NOMO-1 treated with dmso at 0.1 percent for 144 hours (cell line): ENCODE measurements around the gene LRP5.
"Not testable (repeated sequence)": the region's sequence is repeated elsewhere in the genome, so short reads cannot be mapped to it uniquely, and the experiment has no call there.

ENCODE experiments used
- DNase-seq: peaks from one replicate; lab custom pipeline; 2025; ENCODE audit not compliant: unreplicated experiment; lab: John Stamatoyannopoulos, UW

LRP5 gene

DNA sequence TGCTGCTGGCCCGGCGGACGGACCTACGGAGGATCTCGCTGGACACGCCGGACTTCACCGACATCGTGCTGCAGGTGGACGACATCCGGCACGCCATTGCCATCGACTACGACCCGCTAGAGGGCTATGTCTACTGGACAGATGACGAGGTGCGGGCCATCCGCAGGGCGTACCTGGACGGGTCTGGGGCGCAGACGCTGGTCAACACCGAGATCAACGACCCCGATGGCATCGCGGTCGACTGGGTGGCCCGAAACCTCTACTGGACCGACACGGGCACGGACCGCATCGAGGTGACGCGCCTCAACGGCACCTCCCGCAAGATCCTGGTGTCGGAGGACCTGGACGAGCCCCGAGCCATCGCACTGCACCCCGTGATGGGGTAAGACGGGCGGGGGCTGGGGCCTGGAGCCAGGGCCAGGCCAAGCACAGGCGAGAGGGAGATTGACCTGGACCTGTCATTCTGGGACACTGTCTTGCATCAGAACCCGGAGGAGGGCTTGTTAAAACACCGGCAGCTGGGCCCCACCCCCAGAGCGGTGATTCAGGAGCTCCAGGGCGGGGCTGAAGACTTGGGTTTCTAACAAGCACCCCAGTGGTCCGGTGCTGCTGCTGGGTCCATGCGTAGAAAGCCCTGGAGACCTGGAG is 74.1 kb downstream of the LRP5 start:
- no peak for DNase-seq

DNA sequence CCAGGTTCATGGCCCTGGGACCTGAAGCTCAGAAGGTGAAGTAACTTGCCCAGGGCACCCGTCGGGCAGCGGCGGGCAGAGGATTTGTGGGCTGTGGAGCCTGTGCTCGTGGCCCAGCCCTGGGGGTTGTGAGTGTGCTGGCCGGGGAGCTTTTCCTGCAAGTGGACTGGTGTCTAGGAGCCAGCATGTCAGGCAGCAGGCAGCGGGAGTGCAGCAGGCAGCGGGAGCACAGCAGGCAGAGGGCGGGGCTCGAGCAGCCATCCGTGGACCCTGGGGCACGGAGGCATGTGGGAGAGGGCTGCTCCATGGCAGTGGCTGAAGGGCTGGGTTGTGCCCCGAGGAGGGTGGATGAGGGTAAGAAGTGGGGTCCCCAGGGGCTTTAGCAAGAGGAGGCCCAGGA is 75.4 kb downstream of the LRP5 start:
- DNase-seq, result no peak

DNA sequence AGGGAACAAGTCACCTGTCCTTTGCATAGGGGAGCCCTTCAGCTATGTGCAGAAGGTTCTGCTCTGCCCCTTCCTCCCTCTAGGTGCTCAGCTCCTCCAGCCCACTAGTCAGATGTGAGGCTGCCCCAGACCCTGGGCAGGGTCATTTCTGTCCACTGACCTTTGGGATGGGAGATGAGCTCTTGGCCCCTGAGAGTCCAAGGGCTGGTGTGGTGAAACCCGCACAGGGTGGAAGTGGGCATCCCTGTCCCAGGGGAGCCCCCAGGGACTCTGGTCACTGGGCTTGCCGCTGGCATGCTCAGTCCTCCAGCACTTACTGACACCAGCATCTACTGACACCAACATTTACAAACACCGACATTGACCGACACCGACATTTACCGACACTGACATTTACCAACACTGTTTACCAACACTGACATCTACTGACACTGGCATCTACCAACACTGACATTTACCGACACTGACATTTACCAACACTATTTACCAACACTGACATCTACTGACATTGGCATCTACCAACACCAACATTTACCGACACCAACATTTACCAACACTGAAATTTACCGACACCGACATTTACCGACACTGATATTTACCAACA is 76.3 kb downstream of the LRP5 start:
- no peak for DNase-seq

DNA sequence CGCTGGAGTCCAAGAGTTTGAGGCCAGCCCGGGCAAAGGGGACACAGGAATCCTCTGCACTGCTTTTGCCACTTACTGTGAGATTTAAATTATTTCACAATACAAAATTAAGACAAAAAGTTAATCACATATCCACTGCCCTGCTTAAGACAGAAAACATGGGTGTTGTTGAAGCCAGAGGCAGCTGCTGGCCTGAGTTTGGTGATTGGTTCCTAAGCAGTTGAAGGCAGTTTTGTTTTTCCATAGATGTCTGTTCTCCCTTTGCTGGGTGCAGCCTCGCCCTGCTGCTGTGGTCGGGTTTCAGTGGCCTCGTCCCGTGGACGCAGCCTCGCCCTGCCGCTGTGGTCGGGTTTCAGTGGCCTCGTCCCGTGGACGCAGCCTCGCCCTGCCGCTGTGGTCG is 77.9 kb downstream of the LRP5 start:
- DNase-seq, result no peak

DNA sequence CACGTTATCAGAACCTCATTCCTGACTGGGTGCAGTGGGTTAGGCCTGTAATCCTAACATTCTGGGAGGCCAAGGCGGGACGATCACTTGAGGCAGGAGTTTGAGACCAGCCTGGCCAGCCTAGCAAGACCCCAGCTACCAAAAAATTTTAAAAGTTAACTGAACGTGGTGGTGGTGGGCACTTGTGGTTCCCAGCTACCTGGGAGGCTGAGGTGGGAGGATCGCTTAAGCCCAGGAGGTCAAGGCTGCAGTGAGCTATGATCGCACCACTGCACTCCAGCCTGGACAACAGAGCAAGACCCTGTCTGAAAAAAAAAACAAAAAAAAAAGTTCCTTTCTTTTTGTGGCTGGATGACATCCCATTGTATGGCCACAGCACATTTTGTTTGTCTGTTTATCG is 80.4 kb downstream of the LRP5 start:
- DNase-seq, result no peak

DNA sequence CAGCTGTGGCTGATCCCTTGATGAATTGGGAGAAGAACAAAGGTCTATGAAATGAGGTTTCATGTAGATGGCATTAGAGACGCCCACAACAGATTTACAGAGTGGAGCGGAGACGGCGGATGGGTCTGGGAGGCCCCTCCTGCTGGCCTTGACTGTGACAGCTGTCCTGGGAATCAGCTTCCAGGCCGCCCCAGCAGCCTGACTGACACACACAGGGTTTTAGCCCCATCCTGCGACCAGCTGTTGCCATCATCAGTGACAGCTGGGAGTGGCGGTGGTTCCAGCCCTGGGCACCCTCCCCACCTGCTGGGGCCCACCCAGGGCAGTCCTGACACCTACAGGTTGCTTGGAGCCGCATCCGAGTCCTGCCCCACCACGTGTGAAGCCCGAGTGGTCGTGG is 84.1 kb downstream of the LRP5 start:
- no peak for DNase-seq

DNA sequence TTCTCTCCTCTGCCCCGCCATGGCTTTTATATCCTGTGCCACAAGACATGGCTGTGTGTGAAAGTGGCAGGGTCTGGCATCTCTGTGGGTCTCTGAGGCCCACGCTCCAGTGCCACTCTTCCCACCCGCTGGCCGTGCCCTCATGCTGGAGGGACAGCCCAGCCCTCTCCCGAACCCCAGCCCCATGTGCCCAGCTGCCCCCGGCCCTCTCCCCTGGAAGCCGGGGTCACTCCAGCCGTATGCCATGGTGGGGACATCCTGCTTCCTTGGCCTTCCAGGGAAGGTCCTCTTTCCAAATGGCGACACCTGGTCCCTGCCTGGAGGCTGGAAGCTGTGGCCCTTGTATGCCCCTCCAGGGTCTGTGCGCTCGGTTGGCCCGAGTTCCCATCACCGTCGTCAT is 84.9 kb downstream of the LRP5 start:
- no peak for DNase-seq

DNA sequence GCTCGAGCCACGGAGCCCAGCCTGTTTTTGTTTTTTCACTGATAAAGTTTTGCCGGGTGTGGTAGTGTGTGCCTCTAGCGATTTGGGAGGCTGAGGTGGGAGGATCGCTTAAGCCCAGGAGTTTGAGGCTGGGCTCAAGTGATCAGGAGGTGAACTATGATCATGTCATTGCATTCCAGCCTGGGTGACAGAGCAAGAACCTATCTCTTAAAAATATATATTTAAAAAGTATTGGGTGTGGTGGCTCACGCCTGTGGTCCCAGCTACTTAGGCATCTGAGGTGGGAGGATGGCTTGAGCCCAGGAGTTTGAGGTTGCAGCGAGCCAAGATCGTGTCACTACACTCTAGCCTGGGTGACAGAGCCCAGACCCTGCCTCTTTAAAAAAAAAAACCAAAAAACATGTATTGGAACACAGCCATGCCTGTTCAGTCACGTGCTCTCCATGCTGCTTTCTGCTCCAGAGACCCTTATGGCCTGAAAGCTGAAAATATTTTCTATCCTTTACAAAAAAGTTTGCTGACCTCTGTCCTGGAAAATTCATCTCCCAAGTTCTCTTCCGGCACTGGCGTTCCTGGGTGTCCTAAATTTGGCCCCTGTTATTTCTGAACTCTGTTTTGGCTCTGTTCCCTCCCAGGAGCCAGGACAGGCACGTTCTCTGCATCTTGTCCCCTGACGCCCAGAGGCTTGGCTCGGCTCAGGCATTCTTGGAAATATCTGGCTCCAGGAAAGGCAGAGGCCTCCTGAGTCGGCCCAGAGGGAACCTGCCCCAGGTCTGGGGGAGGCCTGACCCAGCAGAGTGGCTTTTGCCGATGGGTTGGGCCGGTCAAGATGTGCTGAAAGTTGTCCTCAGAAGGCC is 86.8 kb downstream of the LRP5 start:
- DNase-seq, result no peak

DNA sequence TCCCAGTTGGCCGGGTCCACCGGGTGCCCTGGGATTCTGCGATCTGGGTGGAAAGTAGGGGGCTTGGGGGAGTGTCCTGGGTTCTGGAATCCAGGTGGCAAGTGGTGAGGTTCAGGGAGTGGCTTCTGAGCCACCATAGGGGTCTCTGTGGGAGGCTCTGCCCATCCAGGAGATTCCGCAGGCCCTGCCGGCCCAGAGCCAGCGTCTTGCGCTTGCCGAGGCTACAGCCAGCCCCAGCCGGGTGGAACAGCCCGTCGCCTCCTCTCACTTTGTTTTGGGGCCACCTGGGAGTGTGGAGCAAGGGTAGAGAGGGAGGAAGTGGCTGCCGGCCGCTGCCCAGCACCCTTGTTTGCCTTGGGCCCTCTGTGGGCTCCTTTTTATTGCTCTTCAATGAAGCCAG is 87.5 kb downstream of the LRP5 start:
- no peak for DNase-seq

DNA sequence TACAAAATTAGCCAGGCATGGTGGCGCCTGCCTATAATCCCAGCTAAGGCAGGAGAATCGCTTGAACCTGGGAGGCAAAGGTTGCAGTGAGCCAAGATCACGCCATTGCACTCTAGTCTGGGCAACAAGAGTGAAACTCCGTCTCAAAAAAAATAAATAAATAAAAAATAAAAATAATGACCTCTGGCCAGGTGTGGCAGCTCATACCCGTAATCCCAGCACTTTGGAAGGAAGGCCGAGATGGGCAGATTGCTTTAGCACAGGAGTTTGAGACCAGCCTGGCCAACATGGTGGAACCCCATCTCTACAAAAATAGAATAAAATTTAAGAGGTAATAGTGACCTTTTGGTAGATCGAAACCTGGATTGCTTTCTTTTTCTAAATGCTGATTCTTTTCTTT is 88.2 kb downstream of the LRP5 start:
- not testable (repeated sequence) for DNase-seq

DNA sequence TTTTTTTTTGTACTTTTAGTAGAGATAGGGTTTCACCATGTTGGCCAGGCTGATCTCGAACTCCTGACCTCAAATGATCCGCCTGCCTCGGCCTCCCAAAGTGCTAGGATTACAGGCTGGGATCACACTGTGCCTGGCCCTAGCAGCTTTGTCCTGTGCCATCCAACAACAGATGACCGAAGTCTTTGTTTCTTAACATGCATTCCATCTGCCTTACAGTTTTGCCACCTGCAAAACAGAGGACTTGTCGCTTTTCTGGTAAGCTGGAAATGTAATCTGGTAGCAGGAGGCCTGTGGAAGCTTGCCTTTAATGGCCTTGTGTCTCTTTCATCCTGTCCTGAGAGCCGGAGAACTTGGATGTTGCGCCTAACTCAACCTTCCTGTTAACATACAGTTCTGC is 89.5 kb downstream of the LRP5 start:
- DNase-seq, result no peak

DNA sequence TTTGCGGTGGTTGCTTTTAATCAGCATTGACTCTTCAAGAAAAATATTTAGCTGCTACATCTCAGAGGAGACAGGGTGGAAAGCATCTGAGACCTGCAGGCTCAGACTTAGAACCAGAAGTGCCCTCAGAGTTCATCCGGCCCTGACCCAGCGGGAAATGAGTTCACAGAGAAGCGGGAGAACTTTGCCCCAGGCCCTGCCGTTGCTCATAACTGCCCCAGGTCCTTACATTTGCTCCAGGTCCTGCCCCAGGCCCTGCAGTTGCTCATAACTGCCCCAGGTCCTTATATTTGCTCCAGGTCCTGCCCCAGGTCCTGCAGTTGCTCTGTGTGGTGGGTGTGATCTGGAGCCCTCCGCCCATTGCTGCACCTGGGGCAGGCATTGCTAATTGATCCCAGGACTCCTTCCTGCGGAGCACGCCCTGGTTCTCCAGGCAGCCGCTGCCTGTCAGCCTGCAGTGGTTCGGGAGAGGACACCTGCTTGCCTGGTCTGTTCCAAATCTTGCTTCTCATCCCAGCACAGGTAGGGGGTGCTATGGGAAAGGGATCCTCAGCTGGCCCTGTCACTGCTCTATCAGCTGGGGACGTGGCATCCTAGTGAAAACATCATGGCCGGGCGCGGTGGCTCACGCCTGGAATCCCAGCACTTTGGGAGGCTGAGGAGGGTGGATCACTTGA is 90.1 kb downstream of the LRP5 start:
- DNase-seq, result no peak

DNA sequence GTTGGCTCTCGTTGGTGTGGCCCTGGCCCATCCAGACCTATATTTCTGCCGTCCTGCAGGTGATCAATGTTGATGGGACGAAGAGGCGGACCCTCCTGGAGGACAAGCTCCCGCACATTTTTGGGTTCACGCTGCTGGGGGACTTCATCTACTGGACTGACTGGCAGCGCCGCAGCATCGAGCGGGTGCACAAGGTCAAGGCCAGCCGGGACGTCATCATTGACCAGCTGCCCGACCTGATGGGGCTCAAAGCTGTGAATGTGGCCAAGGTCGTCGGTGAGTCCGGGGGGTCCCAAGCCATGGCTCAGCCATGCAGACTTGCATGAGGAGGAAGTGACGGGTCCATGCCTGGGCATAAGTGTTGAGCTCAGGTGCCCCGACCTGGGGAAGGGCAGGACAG is 91.0 kb downstream of the LRP5 start:
- no peak for DNase-seq

DNA sequence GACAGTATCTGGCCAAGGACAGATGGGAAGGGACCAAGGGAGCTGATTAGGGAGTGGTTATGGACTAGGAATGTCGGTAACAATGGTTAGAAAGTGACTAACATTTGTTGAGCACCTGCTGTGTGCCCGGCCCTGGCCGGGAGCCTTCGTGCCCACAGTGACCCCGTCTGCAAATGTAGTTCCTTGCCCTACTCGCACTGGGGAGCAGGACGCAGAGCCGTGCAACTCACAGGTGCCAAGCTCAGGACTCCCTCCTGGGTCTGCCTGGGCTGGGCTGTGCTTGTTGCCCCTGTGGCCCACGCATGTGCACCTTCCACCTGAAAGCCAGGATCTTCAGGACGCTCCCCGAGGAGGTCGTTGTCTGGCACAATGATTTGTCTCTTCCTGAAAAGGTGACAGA is 91.4 kb downstream of the LRP5 start:
- DNase-seq, result no peak

DNA sequence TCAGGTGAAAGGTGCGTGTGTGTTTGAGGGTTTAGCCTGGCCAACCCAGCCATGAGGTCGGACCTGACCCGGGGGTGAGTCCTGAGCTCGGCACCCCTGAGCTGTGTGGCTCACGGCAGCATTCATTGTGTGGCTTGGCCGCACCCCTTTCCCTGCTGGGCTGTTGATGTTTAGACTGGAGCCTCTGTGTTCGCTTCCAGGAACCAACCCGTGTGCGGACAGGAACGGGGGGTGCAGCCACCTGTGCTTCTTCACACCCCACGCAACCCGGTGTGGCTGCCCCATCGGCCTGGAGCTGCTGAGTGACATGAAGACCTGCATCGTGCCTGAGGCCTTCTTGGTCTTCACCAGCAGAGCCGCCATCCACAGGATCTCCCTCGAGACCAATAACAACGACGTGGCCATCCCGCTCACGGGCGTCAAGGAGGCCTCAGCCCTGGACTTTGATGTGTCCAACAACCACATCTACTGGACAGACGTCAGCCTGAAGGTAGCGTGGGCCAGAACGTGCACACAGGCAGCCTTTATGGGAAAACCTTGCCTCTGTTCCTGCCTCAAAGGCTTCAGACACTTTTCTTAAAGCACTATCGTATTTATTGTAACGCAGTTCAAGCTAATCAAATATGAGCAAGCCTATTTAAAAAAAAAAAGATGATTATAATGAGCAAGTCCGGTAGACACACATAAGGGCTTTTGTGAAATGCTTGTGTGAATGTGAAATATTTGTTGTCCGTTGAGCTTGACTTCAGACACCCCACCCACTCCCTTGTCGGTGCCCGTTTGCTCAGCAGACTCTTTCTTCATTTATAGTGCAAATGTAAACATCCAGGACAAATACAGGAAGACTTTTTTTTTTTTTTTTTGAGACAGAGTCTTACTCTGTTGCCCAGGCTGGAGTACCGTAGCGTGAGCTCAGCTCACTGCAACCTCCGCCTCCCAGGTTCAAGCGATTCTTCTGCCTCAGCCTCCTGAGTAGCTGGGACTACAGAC is 94.2 kb downstream of the LRP5 start:
- no peak for DNase-seq

DNA sequence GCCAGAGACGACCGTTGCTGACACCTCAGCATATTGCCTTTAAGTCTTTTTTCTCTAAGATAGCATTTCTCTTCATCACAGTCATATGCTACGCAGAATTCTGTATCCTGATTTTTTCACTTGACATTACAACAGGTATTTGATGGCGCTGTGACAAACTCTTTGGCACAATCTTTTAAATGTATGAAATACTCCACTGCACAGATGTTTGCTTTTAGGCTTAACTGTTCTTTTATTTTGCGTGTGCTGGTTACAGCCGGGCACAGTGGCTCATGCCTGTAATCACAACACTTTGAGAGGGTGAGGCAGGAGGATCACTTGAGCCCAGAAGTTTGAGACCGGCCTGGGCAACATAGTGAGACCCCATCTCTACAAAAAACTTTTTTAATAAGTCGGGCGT is 96.1 kb downstream of the LRP5 start:
- no peak for DNase-seq

DNA sequence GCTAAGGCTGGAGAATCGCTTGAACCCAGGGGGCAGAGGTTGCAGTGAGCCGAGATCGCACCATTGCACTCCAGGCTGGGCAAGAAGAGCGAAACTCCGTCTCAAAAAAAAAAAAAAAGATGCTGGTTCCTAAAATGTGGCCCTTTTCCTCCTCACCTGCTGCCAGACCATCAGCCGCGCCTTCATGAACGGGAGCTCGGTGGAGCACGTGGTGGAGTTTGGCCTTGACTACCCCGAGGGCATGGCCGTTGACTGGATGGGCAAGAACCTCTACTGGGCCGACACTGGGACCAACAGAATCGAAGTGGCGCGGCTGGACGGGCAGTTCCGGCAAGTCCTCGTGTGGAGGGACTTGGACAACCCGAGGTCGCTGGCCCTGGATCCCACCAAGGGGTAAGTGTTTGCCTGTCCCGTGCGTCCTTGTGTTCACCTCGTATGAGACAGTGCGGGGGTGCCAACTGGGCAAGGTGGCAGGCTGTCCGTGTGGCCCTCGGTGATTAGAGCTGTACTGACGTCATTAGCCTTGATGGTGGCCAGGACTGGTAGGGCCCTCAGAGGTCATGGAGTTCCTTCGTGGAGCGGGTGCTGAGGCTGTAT is 97.5 kb downstream of the LRP5 start:
- DNase-seq, result no peak

DNA sequence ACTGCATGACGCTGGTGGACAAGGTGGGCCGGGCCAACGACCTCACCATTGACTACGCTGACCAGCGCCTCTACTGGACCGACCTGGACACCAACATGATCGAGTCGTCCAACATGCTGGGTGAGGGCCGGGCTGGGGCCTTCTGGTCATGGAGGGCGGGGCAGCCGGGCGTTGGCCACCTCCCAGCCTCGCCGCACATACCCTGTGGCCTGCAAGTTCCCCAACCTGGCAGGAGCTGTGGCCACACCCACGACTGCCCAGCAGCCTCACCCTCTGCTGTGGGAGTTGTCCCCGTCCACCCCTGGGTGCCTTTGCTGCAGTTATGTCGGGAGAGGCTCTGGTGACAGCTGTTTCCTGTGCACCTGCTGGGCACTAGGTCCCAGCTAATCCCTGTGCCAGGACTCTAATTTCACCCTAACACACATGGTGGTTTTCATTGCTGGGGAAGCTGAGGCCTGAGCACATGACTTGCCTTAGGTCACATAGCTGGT is 99.2 kb downstream of the LRP5 start:
- no peak for DNase-seq

DNA sequence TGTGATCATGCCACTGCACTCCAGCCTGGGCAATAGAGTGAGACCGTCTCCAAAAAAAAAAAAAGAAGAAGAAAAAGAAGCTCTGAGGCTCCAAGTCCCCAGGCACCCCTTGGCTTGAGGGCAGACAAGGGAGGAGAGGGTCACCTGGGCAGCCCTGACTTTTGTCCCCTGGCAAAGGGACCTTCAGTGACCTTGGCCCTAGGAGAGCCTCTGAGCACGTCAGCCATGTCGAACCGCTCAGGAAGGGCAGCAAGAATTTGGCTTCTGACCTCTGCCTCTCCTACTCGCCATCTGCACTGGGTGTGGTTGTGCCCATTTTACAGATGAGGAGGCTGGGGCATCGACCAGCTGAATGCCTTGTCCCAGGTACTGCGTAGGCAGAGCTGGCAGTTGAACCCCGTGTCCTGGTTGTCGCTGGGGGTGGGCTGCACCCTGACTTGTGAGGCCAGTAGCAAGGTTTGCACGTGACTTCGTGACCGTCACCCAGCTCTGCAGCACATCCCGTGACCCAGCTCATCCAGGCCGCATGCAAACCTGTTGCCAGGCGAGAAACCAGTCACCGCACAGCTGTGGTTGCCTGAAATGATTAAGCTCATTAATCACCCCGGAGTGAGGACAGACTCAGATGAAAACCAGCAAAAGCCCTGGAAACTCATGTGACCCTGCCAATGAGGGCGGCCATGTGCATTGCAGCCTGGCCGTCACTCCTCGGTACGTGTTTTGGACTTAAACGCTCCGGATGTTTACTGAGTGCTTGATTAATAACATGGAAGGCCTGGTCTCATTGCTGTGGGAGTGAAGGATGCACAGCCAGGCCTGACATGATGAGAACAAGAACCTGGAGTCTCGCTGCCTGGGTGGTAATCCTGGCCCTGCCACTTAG is 100.4 kb downstream of the LRP5 start:
- DNase-seq, result no peak
